Ishikawa (cell line): ENCODE results near the gene CUTC.

Experiments
- CEBPB ChIP-seq: IDR thresholded peaks from 2 replicates; pipeline ENCODE4 v1.6.1; 2012
- CREB1 ChIP-seq: IDR thresholded peaks from 2 replicates; pipeline ENCODE4 v1.6.1; 2012; ENCODE audit warnings: low read depth
- EGR1 ChIP-seq: IDR thresholded peaks from 2 replicates; pipeline ENCODE4 v1.6.1; 2012
- EP300 ChIP-seq: IDR thresholded peaks from 2 replicates; pipeline ENCODE4 v1.6.1; 2012; ENCODE audit warnings: borderline replicate concordance
- FOXM1 ChIP-seq: IDR thresholded peaks from 2 replicates; pipeline ENCODE4 v1.6.1; 2012; ENCODE audit warnings: low read depth, borderline replicate concordance
- MAX ChIP-seq: IDR thresholded peaks from 2 replicates; pipeline ENCODE4 v1.6.1; 2012
- NFIC ChIP-seq: IDR thresholded peaks from 2 replicates; pipeline ENCODE4 v1.6.1; 2012
- RAD21 ChIP-seq: IDR thresholded peaks from 2 replicates; pipeline ENCODE4 v1.6.1; 2012; ENCODE audit warnings: low read depth
- REST ChIP-seq: IDR thresholded peaks from 2 replicates; pipeline ENCODE4 v1.6.1; 2012; ENCODE audit warnings: low read depth, mild to moderate bottlenecking
- TAF1 ChIP-seq: IDR thresholded peaks from 2 replicates; pipeline ENCODE4 v1.6.1; 2012; ENCODE audit warnings: low read depth, mild to moderate bottlenecking
- TCF12 ChIP-seq: IDR thresholded peaks from 2 replicates; pipeline ENCODE4 v1.6.1; 2012; ENCODE audit warnings: low read depth
- TEAD4 ChIP-seq: IDR thresholded peaks from 2 replicates; pipeline ENCODE4 v1.6.1; 2012
- USF1 ChIP-seq: IDR thresholded peaks from 2 replicates; pipeline ENCODE4 v1.6.1; 2012
- YY1 ChIP-seq: IDR thresholded peaks from 2 replicates; pipeline ENCODE4 v1.6.1; 2012; ENCODE audit warnings: low read depth
- ZBTB7A ChIP-seq: IDR thresholded peaks from 2 replicates; pipeline ENCODE4 v1.6.1; 2012; ENCODE audit warnings: low read depth

CUTC gene, protein sequence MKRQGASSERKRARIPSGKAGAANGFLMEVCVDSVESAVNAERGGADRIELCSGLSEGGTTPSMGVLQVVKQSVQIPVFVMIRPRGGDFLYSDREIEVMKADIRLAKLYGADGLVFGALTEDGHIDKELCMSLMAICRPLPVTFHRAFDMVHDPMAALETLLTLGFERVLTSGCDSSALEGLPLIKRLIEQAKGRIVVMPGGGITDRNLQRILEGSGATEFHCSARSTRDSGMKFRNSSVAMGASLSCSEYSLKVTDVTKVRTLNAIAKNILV

DNA sequence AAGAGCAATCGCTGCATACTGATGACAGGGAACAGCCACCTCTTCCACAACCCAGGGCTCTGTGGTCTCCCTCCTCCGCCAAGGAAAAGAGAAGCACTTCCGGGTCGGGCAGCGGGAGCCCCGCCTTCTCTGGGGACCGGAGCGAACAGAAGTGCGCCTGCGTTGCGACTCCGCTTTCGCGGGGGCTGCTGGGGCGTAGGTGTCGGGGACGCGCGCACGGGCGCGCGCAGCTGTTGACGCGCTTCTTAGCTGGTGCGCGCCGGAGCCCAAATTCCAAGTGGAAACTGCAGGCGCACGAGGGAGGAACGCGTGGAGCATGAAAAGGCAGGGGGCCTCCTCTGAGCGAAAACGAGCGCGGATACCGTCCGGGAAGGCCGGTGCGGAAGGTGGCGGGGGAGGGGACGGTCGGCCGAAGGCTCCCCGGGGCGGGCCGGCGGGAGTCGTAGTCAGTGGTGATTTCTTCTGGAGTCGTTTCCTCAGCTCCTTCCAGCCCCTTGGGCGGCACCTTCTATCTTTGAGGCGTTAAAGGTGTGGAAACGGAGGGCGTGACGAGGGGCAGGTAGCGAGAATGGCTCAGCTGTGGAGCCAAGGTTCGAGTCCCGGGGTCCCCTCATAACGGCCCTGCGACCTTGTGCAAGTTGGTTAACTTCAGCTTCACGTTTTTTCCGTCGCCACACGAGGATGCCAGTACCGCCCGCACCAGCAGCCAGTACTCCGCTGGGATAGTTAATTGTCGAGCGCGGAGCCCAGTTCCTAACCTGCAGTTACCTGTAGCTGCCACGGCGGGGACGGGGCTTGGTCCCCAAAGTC, at the start of gene CUTC, which contains the start of gene COX15:
Gene CUTC, plus strand, starts transcription at position 202 of the 810 bp plus-strand sequence. Its CDS starts 115 bp downstream, at position 317.
Gene COX15, minus strand, starts transcription at position 95 of the 810 bp plus-strand sequence. Its CDS starts 78 bp downstream, at position 17.
- TF ChIP-seq TCF12 = peak; percentile 80; the same call in 1 of the 2 replicates
- no peak; the same call in 1 of the 2 replicates for TF ChIP-seq NFIC
- no peak; the same call in 1 of the 2 replicates for TF ChIP-seq CREB1
- TF ChIP-seq YY1 = peak; percentile 61
- TF ChIP-seq TAF1 = peak; percentile 97
- peak; percentile 95 for TF ChIP-seq MAX
- peak; percentile 19; the same call in 1 of the 2 replicates for TF ChIP-seq EP300
- TF ChIP-seq CEBPB = 0 out of 2 replicates have a peak, but pooled peaks have one; percentile 21
- TF ChIP-seq EGR1 = peak; percentile 55; the same call in 1 of the 2 replicates
- peak; percentile 80 for TF ChIP-seq TEAD4
- no peak for TF ChIP-seq FOXM1
- peak; percentile 45 for TF ChIP-seq RAD21

GRCh38 chr10:99682752-99683151, 49.3 kb upstream of the CUTC start:
- TF ChIP-seq FOXM1 (no peak), REST (no peak), RAD21 (peak; percentile 38), CEBPB (0 out of 2 replicates have a peak, but pooled peaks have one; percentile 28)

GRCh38 chr10:99685597-99685967, 46.5 kb upstream of the CUTC start:
- TF ChIP-seq TAF1 = no peak
- no peak for TF ChIP-seq ZBTB7A
- TF ChIP-seq TCF12 = no peak
- no peak for TF ChIP-seq REST
- TF ChIP-seq EGR1 = no peak
- no peak for TF ChIP-seq USF1
- no peak for TF ChIP-seq EP300
- TF ChIP-seq YY1 = no peak
- no peak for TF ChIP-seq NFIC
- TF ChIP-seq TEAD4 = no peak
- no peak for TF ChIP-seq CREB1
- no peak for TF ChIP-seq FOXM1
- TF ChIP-seq MAX = no peak
- TF ChIP-seq CEBPB = no peak
- no peak for TF ChIP-seq RAD21

GRCh38 chr10:99689461-99689860, 42.6 kb upstream of the CUTC start:
- TF ChIP-seq CREB1 (no peak), EP300 (no peak)

DNA sequence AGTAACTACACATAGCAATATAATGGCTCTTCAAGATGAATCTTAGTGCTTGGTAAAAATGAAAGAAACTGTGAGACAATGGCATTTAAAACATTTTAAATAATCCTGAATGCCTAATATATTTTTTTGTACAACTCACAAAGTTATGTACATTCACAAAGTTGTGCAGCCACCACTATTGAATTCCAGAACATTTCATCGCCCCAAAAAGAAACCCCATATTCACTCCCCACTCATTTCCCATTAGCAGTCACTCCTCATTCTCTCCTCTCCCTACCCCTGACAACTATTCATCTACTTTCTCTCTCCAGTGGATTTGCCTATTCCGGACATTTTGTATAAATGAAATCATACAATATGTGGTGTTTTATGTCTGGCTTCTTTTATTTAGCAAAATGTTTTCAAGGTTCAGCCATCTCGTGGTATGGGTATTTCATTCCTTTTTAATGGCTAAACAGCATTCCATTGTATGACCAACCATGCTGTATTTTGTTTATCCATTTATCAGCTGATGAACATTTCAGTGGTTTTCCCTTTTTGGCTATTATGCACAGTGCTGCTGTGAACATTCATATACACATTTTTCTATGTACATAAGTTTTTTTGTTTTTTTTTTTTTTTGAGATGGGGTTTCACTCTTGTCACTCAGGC, 38.0 kb upstream of the CUTC start:
- TF ChIP-seq TCF12 (no peak), YY1 (no peak), FOXM1 (no peak), CREB1 (no peak)

- TF ChIP-seq TAF1 (no peak), EGR1 (no peak), REST (no peak), NFIC (no peak), FOXM1 (no peak), CEBPB (no peak), USF1 (no peak), TCF12 (no peak)
These were observed 36.3 kb upstream of the CUTC start for GRCh38 chr10:99695761-99696160.
